Kidney epithelial cell (primary cell): ENCODE data around the gene TMTC3. TPM values are rescaled to one million over a fixed set of nuclear protein-coding genes. Genes with fewer than 3 reads are reported as not detected.

Source experiments
- DNase-seq: peaks from one replicate; pipeline ENCODE4 v3.0.0-alpha.2; 2010; ENCODE audit warnings: low read depth
- H3K27me3 ChIP-seq: 2 replicates; pipeline ENCODE4 v1.6.0; 2011; ENCODE audit warnings: low read length; ENCODE audit not compliant: control insufficient read depth, insufficient read depth
- H3K36me3 ChIP-seq: 2 replicates; pipeline ENCODE4 v1.5.1; 2011; ENCODE audit warnings: low read length; ENCODE audit not compliant: control insufficient read depth, insufficient read depth
- H3K4me3 ChIP-seq: 2 replicates; pipeline ENCODE4 v1.5.1; 2011; ENCODE audit warnings: low read depth, mild to moderate bottlenecking, control low read depth, low read length
- CTCF ChIP-seq: IDR thresholded peaks from 2 replicates; pipeline ENCODE4 v1.5.1; 2011; ENCODE audit warnings: mild to moderate bottlenecking, moderate library complexity, low read length, control low read depth, inconsistent platforms; ENCODE audit not compliant: insufficient read depth, poor library complexity, severe bottlenecking
- total RNA-seq: library from RNA; depleted of rRNA; stranded (reverse); fragments of >200 nt; gene quantifications from 2 replicates; pipeline ENCODE4 v1.2.3, GENCODE V29; 2015

TMTC3 gene
- 19.0 and 25.8 TPM in 2 replicates for total RNA-seq

- peak within 1 kb of the TSS; percentile 77 for H3K4me3 ChIP-seq
- TF ChIP-seq CTCF: no peak
- peak; percentile 100 for DNase-seq
These were observed at the start of gene TMTC3, which contains the start of gene CEP290 for GRCh38 chr12:88141774-88142609. TSS of gene TMTC3 (plus strand) at chr12:88142307. CDS start at chr12:88148316, 6,009 bp downstream. TSS of gene CEP290 (minus strand) at chr12:88142088. CDS start at chr12:88141307, 781 bp downstream.

GRCh38 chr12:88092771-88093170 is 49.3 kb upstream of the TMTC3 start:
- no peak for TF ChIP-seq CTCF

More at GRCh38 chr12:88141774-88142609, at the start of gene TMTC3, which contains the start of gene CEP290:
- Histone ChIP-seq H3K27me3 (no peaks in the 10 kb centered on the region), H3K36me3 (no peaks in the 10 kb centered on the region)

GRCh38 chr12:88093573-88093972 is 48.5 kb upstream of the TMTC3 start:
- Histone ChIP-seq H3K36me3 (no peaks in the 10 kb centered on the region), H3K27me3 (no peaks in the 10 kb centered on the region), H3K4me3 (no peak overlapping the region)
- DNase-seq: no peak
- no peak for TF ChIP-seq CTCF

More at GRCh38 chr12:88092771-88093170, 49.3 kb upstream of the TMTC3 start:
- Histone ChIP-seq H3K27me3 (no peaks in the 10 kb centered on the region), H3K36me3 (no peaks in the 10 kb centered on the region), H3K4me3 (no peak overlapping the region)
- no peak for DNase-seq

GRCh38 chr12:88108021-88108420 is 34.1 kb upstream of the TMTC3 start:
- no peak overlapping the region for H3K4me3 ChIP-seq
- H3K27me3 ChIP-seq: no peaks in the 10 kb centered on the region
- DNase-seq: no peak
- no peak for TF ChIP-seq CTCF
- no peaks in the 10 kb centered on the region for H3K36me3 ChIP-seq

GRCh38 chr12:88111074-88111652 is 30.9 kb upstream of the TMTC3 start:
- peak; percentile 18 for DNase-seq
- H3K27me3 ChIP-seq: no peaks in the 10 kb centered on the region
- peak; percentile 34 for TF ChIP-seq CTCF
- H3K36me3 ChIP-seq: peaks cover 2% of the 10 kb centered on the region
- no peak overlapping the region for H3K4me3 ChIP-seq

- no peak for TF ChIP-seq CTCF
- no peaks in the 10 kb centered on the region for H3K27me3 ChIP-seq
- H3K4me3 ChIP-seq: no peak overlapping the region
- peaks cover 2% of the 10 kb centered on the region for H3K36me3 ChIP-seq
- no peak for DNase-seq
These were observed 28.2 kb upstream of the TMTC3 start for GRCh38 chr12:88113871-88114270.
